Measurements from ENCODE around the gene NBAS.
"Not testable (repeated sequence)": the region's sequence is repeated elsewhere in the genome, so short reads cannot be mapped to it uniquely, and the experiment has no call there.

Gene NBAS

DNA sequence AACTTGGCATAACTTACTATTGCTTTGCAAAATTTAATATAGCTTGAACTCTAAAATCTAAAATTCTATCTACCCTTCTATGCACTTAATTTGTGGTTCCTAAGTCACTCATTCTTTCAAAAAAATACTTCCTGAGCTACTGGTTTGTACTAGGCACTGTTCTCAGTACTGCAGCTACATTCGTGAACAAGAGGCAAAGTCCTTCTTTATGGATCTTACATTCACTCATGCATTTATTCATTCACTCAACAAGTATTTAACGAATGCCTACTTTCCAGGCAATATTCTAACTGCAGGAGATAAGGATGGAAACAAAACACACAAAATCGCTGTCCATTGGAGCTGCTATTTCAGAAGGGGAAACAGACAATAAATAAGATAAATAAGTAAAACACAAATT, 104.8 kb downstream of the NBAS start:
- no peak for DNase-seq

DNA sequence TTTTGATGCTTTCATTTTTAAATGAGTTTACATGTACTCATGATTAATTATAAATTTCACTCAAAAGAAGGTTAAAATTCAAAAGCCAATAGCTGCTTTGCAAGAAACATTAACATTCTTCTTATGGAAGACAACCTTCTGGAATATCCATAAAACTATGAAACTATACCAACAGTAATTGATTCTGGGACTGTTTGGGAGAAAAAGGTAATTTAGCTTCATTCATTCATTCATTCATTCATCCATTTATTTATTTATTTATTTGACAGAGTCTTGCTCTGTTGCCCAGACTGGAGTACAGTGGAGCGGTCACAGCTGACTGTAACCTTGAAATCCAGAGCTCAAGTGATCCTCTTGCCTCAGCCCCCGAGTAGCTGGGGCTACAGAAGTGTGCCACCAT, 110.3 kb downstream of the NBAS start:
- no peak for DNase-seq

DNA sequence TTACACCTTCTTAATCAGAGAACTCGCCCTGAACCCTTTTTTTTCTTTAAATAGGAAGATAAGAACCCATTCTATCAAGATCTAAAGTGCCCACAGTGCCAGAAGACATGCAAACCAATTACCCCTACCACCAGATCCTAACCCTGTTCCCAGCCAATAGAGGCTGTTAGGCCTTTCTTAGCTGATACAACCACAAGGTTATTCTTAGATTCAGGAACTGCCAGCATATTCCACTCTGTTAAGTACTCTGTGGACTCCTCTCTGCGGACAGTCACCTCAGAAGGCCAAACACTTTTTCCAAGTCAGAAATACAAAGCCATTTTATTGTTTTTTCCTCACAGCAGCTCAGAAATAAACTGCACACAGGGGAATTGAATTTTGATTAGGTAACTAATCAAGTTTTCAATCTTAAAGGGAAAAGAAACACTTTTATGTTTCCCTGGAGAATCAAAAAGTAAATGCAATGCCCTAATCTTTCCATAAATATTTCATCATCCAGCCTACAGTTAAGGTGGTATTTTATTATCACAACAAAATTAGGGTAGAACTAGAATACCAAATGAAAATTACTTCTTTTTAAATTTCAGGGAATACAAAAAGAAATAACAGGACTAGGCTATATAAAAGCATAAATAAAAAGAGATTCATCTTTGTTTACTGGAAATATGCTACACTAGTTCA, 111.4 kb downstream of the NBAS start:
- no peak for DNase-seq

DNA sequence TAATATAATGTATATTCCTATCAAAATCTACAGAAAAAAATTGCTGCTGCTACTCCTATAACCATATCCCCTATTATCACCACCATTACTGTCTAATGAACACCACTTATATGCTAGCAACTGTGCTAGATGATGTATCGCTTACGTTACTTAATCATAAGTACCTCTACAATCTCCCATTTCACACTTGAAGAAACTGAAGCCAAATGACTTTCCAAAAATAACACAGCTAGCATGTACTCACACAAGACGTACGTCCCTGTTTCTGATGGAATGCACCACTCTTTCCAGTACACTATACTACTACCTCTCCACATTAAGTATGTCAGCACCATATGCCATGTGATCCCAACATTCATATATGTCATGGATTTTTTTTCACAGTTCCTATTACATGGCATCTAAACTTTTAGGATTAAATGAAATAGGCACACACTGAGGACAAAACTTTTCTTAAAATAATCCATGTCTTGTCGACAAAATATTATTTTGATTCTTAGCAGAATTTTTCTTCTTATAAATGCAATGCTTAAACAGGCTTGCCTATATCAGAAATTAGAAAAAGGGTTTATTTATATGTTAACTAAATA, 112.8 kb downstream of the NBAS start:
- no peak for DNase-seq

GRCh38 chr2:15447381-15447780, 113.8 kb downstream of the NBAS start:
- no peak for DNase-seq

DNA sequence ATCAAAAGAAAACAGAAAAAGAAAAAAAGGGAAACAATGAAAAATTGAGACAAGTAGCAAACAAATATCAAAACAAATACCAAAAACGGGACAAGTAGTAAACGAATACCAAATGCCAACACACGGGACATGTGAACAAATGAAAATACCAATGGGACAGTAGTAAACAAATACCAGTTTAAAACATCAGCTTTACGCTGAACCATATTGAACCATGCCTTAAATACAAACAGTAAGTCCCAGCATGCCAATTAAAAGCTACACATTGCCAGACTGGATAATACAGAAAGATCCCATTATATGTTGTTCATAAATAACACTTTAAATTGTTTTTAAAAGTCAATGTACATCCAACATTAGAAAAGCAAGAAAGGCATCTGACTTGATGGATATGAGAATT, 114.2 kb downstream of the NBAS start:
- no peak for DNase-seq

DNA sequence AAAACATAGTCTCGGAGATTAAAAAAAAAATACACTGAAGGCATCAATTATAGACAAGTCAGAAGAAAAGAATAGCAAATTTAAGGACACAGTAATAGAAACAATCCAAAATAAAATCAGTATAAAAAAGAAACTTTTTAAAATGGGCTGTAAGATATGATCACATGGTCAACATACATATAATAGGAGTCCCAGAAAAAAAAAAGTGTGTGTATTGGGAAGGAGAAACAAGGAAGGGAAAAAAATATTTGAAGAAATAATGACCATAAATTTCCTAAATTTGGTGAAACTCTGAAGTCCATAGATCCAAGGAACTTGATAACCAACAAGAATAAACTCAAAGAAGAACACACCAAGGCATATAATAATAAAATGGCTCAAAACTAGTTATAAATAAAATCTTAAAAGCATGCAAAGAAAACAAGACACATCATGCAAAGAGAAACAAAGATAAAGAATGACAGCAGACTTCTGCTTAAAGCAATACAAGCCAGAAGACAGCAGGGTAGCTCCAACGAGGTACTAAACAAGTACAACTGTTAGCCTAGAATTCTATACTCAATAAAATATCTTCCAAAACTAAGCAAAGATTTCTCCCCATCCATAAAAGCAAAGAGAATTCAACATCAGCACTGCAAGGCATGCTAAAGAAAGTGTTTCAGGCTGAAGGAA, 115.1 kb downstream of the NBAS start:
- no peak for DNase-seq

- DNase-seq: not testable (repeated sequence)
Observed at GRCh38 chr2:15439768-15440524, 121.2 kb downstream of the NBAS start.

DNA sequence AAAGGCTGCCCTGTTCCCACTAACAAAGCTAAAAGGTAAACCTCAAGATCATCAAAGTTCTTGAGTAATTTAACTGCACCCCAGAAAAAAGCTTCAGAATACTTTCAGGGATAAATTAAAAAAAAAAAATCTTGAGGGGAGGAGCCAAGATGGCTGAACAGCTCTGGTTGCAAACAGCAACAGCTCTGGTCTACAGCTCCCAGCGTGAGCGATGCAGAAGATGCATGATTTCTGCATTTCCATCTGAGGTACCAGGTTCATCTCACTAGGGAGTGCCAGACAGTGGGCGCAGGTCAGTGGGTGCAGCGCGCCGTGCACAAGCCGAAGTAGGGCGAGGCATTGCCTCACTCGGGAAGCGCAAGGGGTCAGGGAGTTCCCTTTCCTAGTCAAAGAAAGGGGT, 121.8 kb downstream of the NBAS start:
- not testable (repeated sequence) for DNase-seq

DNA sequence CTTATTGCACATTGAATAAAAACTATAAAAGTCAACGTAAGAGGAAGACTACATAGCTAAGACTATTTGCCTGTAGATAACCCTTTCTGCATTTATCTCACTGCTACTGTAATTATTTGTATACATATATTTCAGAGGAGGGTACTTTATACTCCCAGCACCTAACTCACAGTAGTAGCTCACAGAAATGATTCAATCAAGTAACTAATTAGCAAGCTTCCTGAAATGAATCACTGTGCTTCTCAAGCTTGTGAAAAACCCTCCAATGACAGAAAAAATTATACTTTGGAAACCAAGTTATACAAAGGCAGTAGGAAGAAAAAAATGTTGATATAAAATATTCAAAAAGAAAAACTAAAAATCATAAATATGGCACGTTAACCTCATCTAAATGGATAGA, 124.9 kb downstream of the NBAS start:
- DNase-seq: no peak

DNA sequence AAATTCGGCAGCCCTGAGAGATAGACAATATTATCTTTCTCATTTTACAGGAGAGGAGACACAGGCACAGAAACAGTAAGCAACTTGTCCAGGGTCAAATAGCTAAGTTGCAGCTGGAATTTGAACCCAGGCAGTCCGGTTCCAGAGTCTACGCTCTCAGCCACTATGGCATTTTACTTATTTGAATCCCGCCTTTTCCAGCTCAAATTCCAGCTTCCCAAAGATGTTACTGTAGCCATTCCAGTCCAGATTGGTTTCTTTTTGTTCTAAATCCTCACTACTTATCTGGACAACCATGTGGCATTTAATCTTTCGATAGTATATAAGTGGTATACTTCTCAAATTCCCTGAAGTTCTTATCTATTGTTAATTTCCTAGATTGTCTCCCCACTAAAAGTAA, 125.7 kb downstream of the NBAS start:
- DNase-seq: no peak

DNA sequence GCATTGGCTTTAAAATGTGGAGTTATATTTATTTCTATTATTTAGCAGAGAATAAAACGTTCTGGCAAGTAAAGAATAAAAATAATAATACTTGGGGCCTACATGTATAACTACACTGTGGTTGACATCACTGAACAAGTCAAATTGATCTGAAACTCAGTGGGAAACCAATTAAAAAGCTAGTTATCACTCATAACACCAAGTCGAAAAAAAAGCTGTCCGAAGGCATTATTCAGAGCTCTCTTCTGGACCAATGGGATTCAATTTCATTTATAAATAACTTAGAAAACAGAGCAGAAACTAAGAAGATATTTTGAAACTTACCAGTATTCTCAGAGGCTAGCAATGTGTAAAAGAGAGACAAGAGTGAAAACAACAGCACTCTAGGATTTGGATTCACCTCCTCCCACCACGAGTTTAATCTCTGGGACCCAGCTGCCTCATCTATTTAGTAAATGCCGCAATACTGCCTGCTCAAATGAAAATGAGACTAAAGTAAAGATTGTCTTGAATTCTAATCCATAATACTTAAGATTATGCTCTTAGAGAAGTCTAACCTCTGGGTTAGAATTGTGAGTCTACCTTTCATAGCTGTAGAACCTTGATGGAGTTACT, 128.4 kb downstream of the NBAS start:
- no peak for DNase-seq

- no peak for DNase-seq
Observed at GRCh38 chr2:15429032-15429431, 132.1 kb downstream of the NBAS start.

DNA sequence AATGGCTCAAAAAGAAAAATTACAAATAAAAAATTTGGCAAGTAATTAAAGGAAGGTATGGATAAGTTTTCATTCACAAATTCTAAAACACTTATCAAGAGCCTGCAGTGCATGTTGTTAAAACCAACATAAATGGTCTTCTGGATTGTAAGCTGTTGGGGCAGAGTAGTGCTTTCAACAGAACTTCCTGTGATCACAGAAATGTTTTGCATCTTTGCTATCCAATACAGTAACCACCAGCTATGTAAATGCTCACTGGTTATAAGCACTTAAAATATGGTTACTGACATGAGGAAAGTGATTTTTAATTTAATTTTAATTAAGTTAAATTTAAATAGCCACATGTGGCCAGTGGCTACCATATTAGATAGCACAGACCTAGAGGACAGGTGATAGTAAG, 133.1 kb downstream of the NBAS start:
- DNase-seq: no peak

DNA sequence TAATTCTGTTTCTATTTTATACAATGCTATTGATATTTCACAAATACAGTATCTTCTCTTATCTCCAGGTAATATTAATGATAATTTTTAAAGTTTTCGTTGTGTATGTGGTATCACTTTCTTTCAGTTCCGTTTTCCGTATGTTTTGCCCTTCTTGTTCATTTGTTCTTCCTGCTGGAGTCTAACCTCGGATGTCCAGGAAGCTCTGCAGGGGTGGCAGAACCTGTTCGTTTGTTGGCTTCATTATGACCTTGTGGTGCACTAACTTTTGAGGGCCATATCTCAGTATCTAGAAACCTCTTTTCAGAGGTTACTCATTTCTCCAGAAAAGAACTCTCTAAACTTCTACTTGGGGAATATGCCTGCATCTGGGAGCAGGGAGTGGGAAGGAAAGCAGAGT, 134.5 kb downstream of the NBAS start:
- no peak for DNase-seq

- no peak for DNase-seq
Observed at GRCh38 chr2:15425712-15426111, 135.4 kb downstream of the NBAS start.

- no peak for DNase-seq
Observed at GRCh38 chr2:15421753-15422152, 139.4 kb downstream of the NBAS start.

DNA sequence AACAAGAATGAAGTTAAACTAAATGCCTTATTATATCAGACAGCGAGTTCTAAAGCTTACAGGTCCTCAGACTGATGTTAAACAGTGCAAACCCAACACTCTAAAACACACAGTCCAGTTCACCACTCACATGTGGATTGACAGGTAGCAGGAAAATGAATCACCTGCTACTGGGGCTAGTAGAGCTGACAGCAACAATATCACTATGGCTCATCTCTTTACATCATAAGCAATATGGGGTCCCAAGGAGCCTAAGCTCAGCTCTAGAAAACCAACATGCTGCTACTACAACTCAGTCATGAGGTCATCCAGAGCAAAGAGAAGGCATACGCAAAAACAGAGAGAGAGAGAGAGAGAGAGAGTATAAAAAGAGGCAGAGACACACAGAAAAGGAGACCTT, 145.4 kb downstream of the NBAS start:
- DNase-seq: no peak

DNA sequence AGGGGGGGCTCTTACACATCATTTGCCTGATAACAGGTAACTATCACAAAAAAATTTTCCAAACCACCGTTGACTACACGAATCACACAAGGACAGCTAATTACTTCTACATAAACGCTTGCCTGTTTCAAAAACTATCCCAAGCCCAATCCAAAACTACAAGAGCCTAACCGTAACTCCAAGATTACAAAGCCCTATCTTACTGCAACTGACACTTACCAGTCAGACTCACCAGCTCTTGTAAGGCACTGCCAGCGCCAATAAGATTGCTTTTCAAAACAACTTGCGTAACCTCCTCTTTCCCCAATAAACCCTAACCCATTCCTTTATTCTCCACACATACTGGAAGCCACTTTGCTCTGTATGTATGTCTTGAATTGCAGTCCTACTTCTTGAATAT, 148.4 kb downstream of the NBAS start:
- DNase-seq: no peak

DNA sequence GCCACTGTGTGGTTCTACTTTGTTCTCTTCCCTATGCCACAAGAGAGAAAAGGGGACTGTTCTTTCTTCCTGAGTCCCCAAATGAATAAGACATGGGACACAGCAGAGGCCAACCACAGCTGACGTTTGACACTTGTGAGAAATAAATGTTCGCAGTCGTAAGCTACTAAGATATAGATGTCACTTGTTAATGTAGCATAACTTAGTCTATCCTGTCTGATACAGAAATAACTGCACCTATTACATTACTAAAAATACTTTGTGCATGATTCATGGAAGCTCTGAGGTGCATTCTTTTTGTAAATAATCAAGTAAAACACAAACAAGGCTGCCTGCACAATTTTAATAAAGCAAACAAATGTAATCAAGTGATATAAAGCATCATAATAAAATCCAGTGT, 148.8 kb downstream of the NBAS start:
- no peak for DNase-seq

DNA sequence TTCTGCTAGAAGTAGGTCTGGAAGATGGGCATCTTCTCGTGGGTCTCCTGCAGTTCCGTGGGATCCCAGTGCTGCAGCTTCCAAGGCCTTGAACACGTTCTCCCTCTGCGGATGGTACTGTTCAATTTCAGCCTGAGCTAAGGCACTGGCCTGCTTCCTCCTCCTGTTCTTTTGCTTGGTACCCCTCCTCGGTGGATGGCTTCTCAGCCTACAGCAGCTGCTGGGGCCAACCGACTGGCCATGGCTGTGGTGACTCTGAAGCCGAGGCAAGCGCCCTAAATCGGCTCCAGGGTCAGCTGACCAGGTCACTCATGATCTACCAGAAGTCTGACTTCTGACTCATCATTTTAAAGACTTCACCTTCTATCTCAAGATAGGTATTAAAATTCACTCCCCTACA, 150.2 kb downstream of the NBAS start:
- DNase-seq: no peak

GRCh38 chr2:15408759-15409158, 152.4 kb downstream of the NBAS start:
- DNase-seq: no peak

DNA sequence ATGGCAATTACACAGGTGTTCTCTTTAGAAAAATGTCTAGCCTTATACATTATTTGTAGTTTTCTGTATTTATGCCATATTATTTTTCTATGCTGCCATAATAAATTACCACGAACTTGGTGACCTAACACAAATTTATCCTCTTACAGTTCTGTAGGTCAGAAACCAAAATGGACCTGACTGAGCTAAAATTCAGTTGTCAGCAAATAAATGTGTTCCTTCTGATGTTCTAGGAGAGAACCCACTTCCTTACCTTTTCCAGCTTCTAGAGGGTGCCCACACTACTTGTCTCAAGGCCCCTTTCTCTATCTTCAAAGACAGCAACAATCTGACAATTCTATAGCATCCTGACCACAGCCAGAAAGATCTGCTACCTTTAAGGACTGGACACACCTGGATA, 153.5 kb downstream of the NBAS start:
- no peak for DNase-seq
